D721Med (cell line): Measurements from ENCODE around the gene CAPN13.

Experiments
- DNase-seq: peaks from one replicate; pipeline ENCODE4 v3.0.0; 2011; ENCODE audit warnings: low spot score; ENCODE audit not compliant: insufficient read length
- FAIRE-seq: peaks from 2 replicates; lab custom pipeline; 2011; peaks lifted over from hg19 to GRCh38; lab: Jason Lieb, UNC
- TF ChIP-seq, protein P1 (sequence below): IDR thresholded peaks from 2 replicates; pipeline ENCODE4 v1.5.1; 2012; ENCODE audit warnings: mild to moderate bottlenecking, control low read depth; ENCODE audit not compliant: insufficient read depth; ENCODE audit errors: missing control alignments

The CAPN13 gene

GRCh38 chr2:30769891-30770462 is 37.3 kb downstream of the CAPN13 start:
- DNase-seq (no peak), FAIRE-seq (no peak)
- TF ChIP-seq, protein P1, sequence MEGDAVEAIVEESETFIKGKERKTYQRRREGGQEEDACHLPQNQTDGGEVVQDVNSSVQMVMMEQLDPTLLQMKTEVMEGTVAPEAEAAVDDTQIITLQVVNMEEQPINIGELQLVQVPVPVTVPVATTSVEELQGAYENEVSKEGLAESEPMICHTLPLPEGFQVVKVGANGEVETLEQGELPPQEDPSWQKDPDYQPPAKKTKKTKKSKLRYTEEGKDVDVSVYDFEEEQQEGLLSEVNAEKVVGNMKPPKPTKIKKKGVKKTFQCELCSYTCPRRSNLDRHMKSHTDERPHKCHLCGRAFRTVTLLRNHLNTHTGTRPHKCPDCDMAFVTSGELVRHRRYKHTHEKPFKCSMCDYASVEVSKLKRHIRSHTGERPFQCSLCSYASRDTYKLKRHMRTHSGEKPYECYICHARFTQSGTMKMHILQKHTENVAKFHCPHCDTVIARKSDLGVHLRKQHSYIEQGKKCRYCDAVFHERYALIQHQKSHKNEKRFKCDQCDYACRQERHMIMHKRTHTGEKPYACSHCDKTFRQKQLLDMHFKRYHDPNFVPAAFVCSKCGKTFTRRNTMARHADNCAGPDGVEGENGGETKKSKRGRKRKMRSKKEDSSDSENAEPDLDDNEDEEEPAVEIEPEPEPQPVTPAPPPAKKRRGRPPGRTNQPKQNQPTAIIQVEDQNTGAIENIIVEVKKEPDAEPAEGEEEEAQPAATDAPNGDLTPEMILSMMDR = no peak

DNA sequence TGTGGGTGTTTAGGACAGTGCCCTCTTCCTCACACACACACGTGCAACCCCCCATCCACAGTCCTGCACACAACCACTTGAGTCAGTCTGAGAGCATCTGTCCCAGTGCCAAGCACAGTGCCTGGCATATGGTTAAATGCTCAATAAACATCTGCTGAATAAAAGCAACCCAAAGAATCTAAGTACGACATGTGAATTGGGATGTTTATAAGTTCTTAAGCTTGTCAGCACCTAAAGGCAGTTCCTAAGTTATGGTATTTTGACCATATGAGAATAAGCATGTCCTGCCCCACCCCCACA is 37.8 kb downstream of the CAPN13 start:
- TF ChIP-seq, protein P1 = no peak
- no peak for FAIRE-seq

DNA sequence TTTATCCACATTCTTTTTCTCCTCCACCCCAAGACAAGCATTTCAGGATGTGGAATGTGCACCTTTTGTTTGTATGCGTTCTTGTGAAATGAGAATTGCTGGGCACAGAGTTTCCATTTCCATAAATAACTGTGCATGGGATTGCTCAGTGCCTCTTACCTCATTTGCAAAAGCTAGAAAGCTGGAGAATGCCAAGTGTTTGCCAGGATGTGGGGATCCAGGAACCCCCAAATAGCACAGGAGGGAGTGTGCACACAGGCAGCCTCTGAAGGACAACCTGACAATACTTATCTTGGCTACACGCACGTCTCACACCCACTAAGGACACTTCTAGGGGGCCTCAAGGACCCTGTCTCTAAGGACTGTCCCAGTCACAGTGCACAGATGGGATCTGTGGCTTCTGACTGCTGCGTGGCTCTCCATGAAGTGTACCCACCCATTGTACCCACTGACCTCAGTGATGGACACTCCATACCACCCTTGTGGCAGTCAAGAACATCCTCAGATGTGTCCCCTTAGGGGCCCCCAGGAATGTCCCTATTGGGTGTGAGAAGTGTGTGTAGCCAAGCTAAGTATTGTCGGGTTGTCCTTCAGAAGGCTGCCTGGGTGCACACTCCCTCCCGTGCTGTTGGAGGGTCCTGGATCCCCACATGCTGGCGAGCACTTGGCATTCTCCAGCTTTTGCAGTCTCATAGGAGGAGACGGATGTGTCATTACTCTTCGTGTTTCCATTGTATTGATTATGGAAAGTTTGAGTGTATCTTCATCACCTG is 38.4 kb downstream of the CAPN13 start:
- TF ChIP-seq, protein P1 = no peak
- DNase-seq (no peak), FAIRE-seq (no peak)

More for the DNA sequence above, 37.8 kb downstream of the CAPN13 start:
- DNase-seq = no peak

- TF ChIP-seq, protein P1 = no peak
- FAIRE-seq (no peak), DNase-seq (no peak)
Measured at GRCh38 chr2:30768036-30768686, 39.1 kb downstream of the CAPN13 start.

DNA sequence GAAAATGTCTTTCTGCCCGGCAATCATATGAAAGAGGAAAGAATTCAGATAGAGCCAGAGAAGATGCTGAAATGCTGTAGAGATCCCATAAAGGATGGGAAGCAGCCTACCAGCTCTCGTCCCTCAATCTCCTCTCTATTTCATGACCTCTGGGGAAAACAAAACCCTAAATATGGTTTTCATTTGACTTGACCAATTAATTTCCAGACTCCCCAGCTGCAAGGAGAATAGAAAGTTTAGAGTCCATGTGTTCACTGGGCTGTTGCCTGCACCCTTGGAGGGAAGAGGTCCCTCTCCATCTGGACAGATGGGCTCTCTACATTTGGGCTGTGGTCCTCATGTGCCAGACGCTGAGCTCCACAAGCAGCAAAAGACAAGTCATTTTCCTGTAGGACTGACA is 40.6 kb downstream of the CAPN13 start:
- FAIRE-seq (no peak), DNase-seq (no peak)
- TF ChIP-seq, protein P1 = no peak

- no peak for FAIRE-seq
- TF ChIP-seq, protein P1 = no peak
- no peak for DNase-seq
Measured at GRCh38 chr2:30765876-30766470, 41.3 kb downstream of the CAPN13 start.
